Esophagus muscularis mucosa (tissue), 4 donors: ENCODE results near the gene UPF3A.

Experiments used
- EP300 ChIP-seq: sonication (generic); formaldehyde crosslinking; IDR thresholded peaks from one replicate; pipeline ENCODE4 v1.6.1; 2017; ENCODE audit warnings: antibody characterized with exemption
- POLR2A ChIP-seq: fragments of 450-650 bp; IDR thresholded peaks from one replicate; pipeline ENCODE4 v1.6.1; 2017; ENCODE audit warnings: antibody characterized with exemption, moderate library complexity, mild to moderate bottlenecking, low read depth
- POLR2AphosphoS5 ChIP-seq, 2 donors: sonication (generic); formaldehyde crosslinking; IDR thresholded peaks; one replicate each; pipeline ENCODE4 v1.6.1; 2017; ENCODE audit warnings: antibody characterized with exemption in 2 of 2
- TF ChIP-seq, protein P1 (sequence below), 3 experiments: fragments of 200-600 bp in 2 of 3; fragments of 450-650 bp in 1 of 3; sonication (generic) in 2 of 3; IDR thresholded peaks; one replicate each; pipeline ENCODE4 v1.5.1; 2017 to 2019; ENCODE audit warnings: antibody characterized with exemption in 3 of 3, mild to moderate bottlenecking in 2 of 3, moderate library complexity in 1 of 3

DNA sequence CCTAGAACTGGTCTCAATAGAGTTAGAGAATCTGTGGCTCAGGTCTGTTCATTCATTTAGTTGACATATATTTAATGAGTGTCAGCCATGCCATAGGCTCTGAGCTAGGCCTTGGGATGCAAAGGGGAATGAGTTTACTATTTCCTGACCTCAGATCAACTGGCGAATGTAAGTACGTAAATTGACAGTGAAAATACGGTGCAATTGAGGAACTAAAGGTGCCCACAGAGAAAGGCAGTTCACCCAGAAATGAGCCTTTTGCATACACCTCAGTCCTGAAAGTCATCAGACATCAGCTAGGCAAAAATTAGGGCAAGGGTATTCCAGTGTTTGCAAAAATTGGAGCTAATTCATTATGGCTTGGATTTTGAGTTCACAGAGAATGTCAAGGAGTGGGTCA, 20.6 kb upstream of the UPF3A start:
- no peak for TF ChIP-seq POLR2A
- TF ChIP-seq, protein P1, sequence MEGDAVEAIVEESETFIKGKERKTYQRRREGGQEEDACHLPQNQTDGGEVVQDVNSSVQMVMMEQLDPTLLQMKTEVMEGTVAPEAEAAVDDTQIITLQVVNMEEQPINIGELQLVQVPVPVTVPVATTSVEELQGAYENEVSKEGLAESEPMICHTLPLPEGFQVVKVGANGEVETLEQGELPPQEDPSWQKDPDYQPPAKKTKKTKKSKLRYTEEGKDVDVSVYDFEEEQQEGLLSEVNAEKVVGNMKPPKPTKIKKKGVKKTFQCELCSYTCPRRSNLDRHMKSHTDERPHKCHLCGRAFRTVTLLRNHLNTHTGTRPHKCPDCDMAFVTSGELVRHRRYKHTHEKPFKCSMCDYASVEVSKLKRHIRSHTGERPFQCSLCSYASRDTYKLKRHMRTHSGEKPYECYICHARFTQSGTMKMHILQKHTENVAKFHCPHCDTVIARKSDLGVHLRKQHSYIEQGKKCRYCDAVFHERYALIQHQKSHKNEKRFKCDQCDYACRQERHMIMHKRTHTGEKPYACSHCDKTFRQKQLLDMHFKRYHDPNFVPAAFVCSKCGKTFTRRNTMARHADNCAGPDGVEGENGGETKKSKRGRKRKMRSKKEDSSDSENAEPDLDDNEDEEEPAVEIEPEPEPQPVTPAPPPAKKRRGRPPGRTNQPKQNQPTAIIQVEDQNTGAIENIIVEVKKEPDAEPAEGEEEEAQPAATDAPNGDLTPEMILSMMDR (IDR thresholded peaks at IDR 0.05), result no peak
- no peak for TF ChIP-seq POLR2AphosphoS5 (IDR thresholded peaks at IDR 0.05)
- no peak for TF ChIP-seq EP300
